ENCODE data around the gene NCS1. TPM values are rescaled to one million over a fixed set of nuclear protein-coding genes. Genes with fewer than 3 reads are reported as not detected.

The NCS1 gene
- total RNA-seq, 1 donor from 2014 or later: 126 TPM

GRCh38 chr9:130124085-130124860 lies 47.9 kb upstream of the NCS1 start:
- DNase-seq (ENCODE audit: low read depth) (no peak), FAIRE-seq (no peak)
- Histone ChIP-seq H4K20me1 (ENCODE audit: insufficient read depth, low read length) (no peaks in the 10 kb centered on the region), H3K4me1 (ENCODE audit: insufficient read depth, low read length) (peaks cover 18% of the 10 kb centered on the region), H3K27me3 (ENCODE audit: insufficient read depth, low read length) (no peaks in the 10 kb centered on the region), H3K36me3 (ENCODE audit: insufficient read depth, low read length) (no peaks in the 10 kb centered on the region), H3K79me2 (ENCODE audit: insufficient read depth, low read length) (no peaks in the 10 kb centered on the region), H3K9me3 (ENCODE audit: insufficient read depth, low read depth, low read length) (no peaks in the 10 kb centered on the region), H3K4me3 (ENCODE audit: insufficient read depth, low read depth, low read length) (no peak overlapping the region), H3K27ac (ENCODE audit: low read depth, low read length) (no peak overlapping the region), H2AFZ (ENCODE audit: low read depth, low read length) (no peak overlapping the region), H3K4me2 (ENCODE audit: low read length) (no peak overlapping the region), H3K9ac (ENCODE audit: low read length) (no peak overlapping the region)
- Mint-ChIP-seq H3K4me1 (ENCODE audit: low read depth, unreplicated experiment) (peaks cover 18% of the 10 kb centered on the region), H3K36me3 (ENCODE audit: low read depth, unreplicated experiment) (peaks cover 25% of the 10 kb centered on the region), H3K27me3 (ENCODE audit: low read depth, unreplicated experiment) (no peaks in the 10 kb centered on the region), H3K27ac (ENCODE audit: unreplicated experiment) (no peak overlapping the region), H3K9me3 (ENCODE audit: unreplicated experiment) (no peaks in the 10 kb centered on the region), H3K4me3 (ENCODE audit: unreplicated experiment) (no peak overlapping the region)
- TF ChIP-seq CTCF (IDR thresholded peaks at IDR 0.05; ENCODE audit: insufficient read depth, low read depth, low read length) (no peak), EZH2 (IDR thresholded peaks at IDR 0.05; ENCODE audit: insufficient read depth, low read length) (no peak)

- Histone ChIP-seq H3K4me1 (ENCODE audit: insufficient read depth, low read length) (peaks cover 25% of the 10 kb centered on the region), H3K9ac (ENCODE audit: low read length) (no peak overlapping the region), H2AFZ (ENCODE audit: low read depth, low read length) (no peak overlapping the region), H3K36me3 (ENCODE audit: insufficient read depth, low read length) (no peaks in the 10 kb centered on the region), H3K4me3 (ENCODE audit: insufficient read depth, low read depth, low read length) (no peak overlapping the region), H4K20me1 (ENCODE audit: insufficient read depth, low read length) (no peaks in the 10 kb centered on the region), H3K9me3 (ENCODE audit: insufficient read depth, low read depth, low read length) (no peaks in the 10 kb centered on the region), H3K79me2 (ENCODE audit: insufficient read depth, low read length) (no peaks in the 10 kb centered on the region), H3K27me3 (ENCODE audit: insufficient read depth, low read length) (no peaks in the 10 kb centered on the region), H3K4me2 (ENCODE audit: low read length) (no peak overlapping the region), H3K27ac (ENCODE audit: low read depth, low read length) (no peak overlapping the region)
- Mint-ChIP-seq H3K27me3 (ENCODE audit: low read depth, unreplicated experiment) (no peaks in the 10 kb centered on the region), H3K4me1 (ENCODE audit: low read depth, unreplicated experiment) (peaks cover 26% of the 10 kb centered on the region), H3K27ac (ENCODE audit: unreplicated experiment) (no peak overlapping the region), H3K36me3 (ENCODE audit: low read depth, unreplicated experiment) (peaks cover 23% of the 10 kb centered on the region), H3K4me3 (ENCODE audit: unreplicated experiment) (no peak overlapping the region), H3K9me3 (ENCODE audit: unreplicated experiment) (no peaks in the 10 kb centered on the region)
- FAIRE-seq (no peak), DNase-seq (ENCODE audit: low read depth) (no peak)
- TF ChIP-seq CTCF (IDR thresholded peaks at IDR 0.05; ENCODE audit: insufficient read depth, low read depth, low read length) (no peak), EZH2 (IDR thresholded peaks at IDR 0.05; ENCODE audit: insufficient read depth, low read length) (no peak)
Measured at GRCh38 chr9:130126721-130127433, 45.3 kb upstream of the NCS1 start.

All from astrocyte (in vitro differentiated cells and primary cell).